ENCODE measurements around the gene TPMT.

TPMT gene

GRCh38 chr6:18119236-18119635, 35.6 kb downstream of the TPMT start:
- Histone ChIP-seq H3K27me3 (replicated peaks; ENCODE audit: control insufficient read depth, insufficient read depth, low read length, poor library complexity, severe bottlenecking) (no peaks in the 10 kb centered on the region), H3K4me1 (ENCODE audit: control insufficient read depth, insufficient read depth, low read length, poor library complexity, severe bottlenecking) (peaks cover 3% of the 10 kb centered on the region), H3K36me3 (ENCODE audit: control insufficient read depth, insufficient read depth, low read length) (no peaks in the 10 kb centered on the region), H3K27ac (ENCODE audit: insufficient read depth, low read length, poor library complexity, severe bottlenecking) (no peak overlapping the region), H3K4me3 (ENCODE audit: insufficient read depth, low read depth, low read length, poor library complexity, severe bottlenecking) (no peak overlapping the region), H3K9me3 (ENCODE audit: control insufficient read depth, low read length) (no peaks in the 10 kb centered on the region)
- DNase-seq = no peak

GRCh38 chr6:18118330-18118729, 36.5 kb downstream of the TPMT start:
- H3K27ac ChIP-seq (ENCODE audit: insufficient read depth, low read length, poor library complexity, severe bottlenecking) = no peak overlapping the region
- no peaks in the 10 kb centered on the region for H3K9me3 ChIP-seq (ENCODE audit: control insufficient read depth, low read length)

GRCh38 chr6:18117136-18117535, 37.7 kb downstream of the TPMT start:
- Histone ChIP-seq H3K4me1 (ENCODE audit: control insufficient read depth, insufficient read depth, low read length, poor library complexity, severe bottlenecking) (peaks cover 3% of the 10 kb centered on the region), H3K27ac (ENCODE audit: insufficient read depth, low read length, poor library complexity, severe bottlenecking) (no peak overlapping the region), H3K27me3 (replicated peaks; ENCODE audit: control insufficient read depth, insufficient read depth, low read length, poor library complexity, severe bottlenecking) (no peaks in the 10 kb centered on the region), H3K4me3 (ENCODE audit: insufficient read depth, low read depth, low read length, poor library complexity, severe bottlenecking) (no peak overlapping the region), H3K36me3 (ENCODE audit: control insufficient read depth, insufficient read depth, low read length) (no peaks in the 10 kb centered on the region), H3K9me3 (ENCODE audit: control insufficient read depth, low read length) (no peaks in the 10 kb centered on the region)
- no peak for DNase-seq

More at GRCh38 chr6:18118330-18118729, 36.5 kb downstream of the TPMT start:
- H3K4me3 ChIP-seq (ENCODE audit: insufficient read depth, low read depth, low read length, poor library complexity, severe bottlenecking) = no peak overlapping the region
- DNase-seq = no peak
- peaks cover 3% of the 10 kb centered on the region for H3K4me1 ChIP-seq (ENCODE audit: control insufficient read depth, insufficient read depth, low read length, poor library complexity, severe bottlenecking)
- no peaks in the 10 kb centered on the region for H3K36me3 ChIP-seq (ENCODE audit: control insufficient read depth, insufficient read depth, low read length)
- H3K27me3 ChIP-seq (replicated peaks; ENCODE audit: control insufficient read depth, insufficient read depth, low read length, poor library complexity, severe bottlenecking) = no peaks in the 10 kb centered on the region

DNA sequence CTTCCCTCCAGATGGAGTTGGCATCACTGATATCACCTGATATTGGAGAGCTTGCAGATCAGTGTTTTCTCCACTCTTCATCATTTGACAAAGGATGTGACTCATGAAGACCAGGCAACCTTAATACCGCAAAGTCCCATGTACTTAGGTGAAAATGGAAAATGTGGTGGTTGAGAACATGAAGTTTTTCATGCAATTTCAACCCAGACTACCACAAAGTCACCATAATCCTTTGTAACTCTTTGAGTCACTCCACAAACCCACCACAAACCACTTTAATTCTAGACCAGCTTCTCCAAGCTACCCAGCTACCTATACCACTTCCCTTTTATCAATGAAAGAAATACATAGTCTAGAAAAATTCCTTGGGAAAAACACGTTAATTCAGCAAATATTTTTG, 39.5 kb downstream of the TPMT start:
- H3K27ac ChIP-seq (ENCODE audit: insufficient read depth, low read length, poor library complexity, severe bottlenecking) = no peak overlapping the region
- no peaks in the 10 kb centered on the region for H3K36me3 ChIP-seq (ENCODE audit: control insufficient read depth, insufficient read depth, low read length)
- no peak overlapping the region for H3K4me3 ChIP-seq (ENCODE audit: insufficient read depth, low read depth, low read length, poor library complexity, severe bottlenecking)
- H3K4me1 ChIP-seq (ENCODE audit: control insufficient read depth, insufficient read depth, low read length, poor library complexity, severe bottlenecking) = no peaks in the 10 kb centered on the region
- no peak for DNase-seq
- no peaks in the 10 kb centered on the region for H3K9me3 ChIP-seq (ENCODE audit: control insufficient read depth, low read length)
- no peaks in the 10 kb centered on the region for H3K27me3 ChIP-seq (replicated peaks; ENCODE audit: control insufficient read depth, insufficient read depth, low read length, poor library complexity, severe bottlenecking)

- Histone ChIP-seq H3K4me3 (ENCODE audit: insufficient read depth, low read depth, low read length, poor library complexity, severe bottlenecking) (no peak overlapping the region), H3K36me3 (ENCODE audit: control insufficient read depth, insufficient read depth, low read length) (no peaks in the 10 kb centered on the region), H3K27me3 (replicated peaks; ENCODE audit: control insufficient read depth, insufficient read depth, low read length, poor library complexity, severe bottlenecking) (no peaks in the 10 kb centered on the region), H3K4me1 (ENCODE audit: control insufficient read depth, insufficient read depth, low read length, poor library complexity, severe bottlenecking) (no peaks in the 10 kb centered on the region), H3K9me3 (ENCODE audit: control insufficient read depth, low read length) (peaks cover 4% of the 10 kb centered on the region), H3K27ac (ENCODE audit: insufficient read depth, low read length, poor library complexity, severe bottlenecking) (no peak overlapping the region)
- no peak for DNase-seq
Measured at GRCh38 chr6:18110162-18110561, 44.7 kb downstream of the TPMT start.

- peaks cover 4% of the 10 kb centered on the region for H3K9me3 ChIP-seq (ENCODE audit: control insufficient read depth, low read length)
- no peak overlapping the region for H3K27ac ChIP-seq (ENCODE audit: insufficient read depth, low read length, poor library complexity, severe bottlenecking)
- H3K36me3 ChIP-seq (ENCODE audit: control insufficient read depth, insufficient read depth, low read length) = no peaks in the 10 kb centered on the region
- H3K27me3 ChIP-seq (replicated peaks; ENCODE audit: control insufficient read depth, insufficient read depth, low read length, poor library complexity, severe bottlenecking) = no peaks in the 10 kb centered on the region
- no peak overlapping the region for H3K4me3 ChIP-seq (ENCODE audit: insufficient read depth, low read depth, low read length, poor library complexity, severe bottlenecking)
- DNase-seq = no peak
- H3K4me1 ChIP-seq (ENCODE audit: control insufficient read depth, insufficient read depth, low read length, poor library complexity, severe bottlenecking) = no peaks in the 10 kb centered on the region
Measured at GRCh38 chr6:18107061-18107460, 47.8 kb downstream of the TPMT start.

DNA sequence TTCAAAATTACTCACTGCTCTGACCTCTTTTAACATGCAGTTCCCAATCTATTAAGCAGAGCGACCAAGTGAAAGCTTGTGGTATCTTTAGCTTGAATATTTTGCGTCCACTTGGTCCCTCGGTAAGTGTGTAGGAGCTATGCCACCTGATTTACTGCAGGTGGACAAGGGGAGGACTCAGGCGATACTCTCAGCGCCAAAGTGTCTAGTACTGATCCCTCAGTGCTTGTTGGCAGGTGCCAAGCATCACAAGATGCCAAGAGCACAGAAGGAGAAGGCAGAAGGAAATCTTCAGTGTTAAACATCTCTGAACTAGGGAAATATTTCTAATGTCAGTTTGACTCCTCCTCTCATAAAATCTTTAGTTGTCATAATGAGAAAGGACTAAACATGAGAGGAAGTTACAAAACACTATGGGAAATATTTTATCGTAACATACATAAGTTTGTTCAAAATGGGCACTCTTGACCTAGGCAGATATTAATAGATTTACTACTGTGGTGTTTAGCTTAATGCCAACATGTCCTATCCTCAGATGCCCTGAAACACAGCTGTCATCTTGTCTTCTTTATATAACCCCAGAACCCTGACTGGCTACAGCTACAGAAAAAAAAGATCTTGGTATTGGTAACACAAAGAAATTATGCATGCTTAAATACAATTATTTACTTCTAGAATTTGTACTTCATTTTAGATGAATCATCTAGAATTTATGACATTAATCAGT, 51.9 kb downstream of the TPMT start:
- Histone ChIP-seq H3K27me3 (replicated peaks; ENCODE audit: control insufficient read depth, insufficient read depth, low read length, poor library complexity, severe bottlenecking) (no peaks in the 10 kb centered on the region), H3K4me3 (ENCODE audit: insufficient read depth, low read depth, low read length, poor library complexity, severe bottlenecking) (no peak overlapping the region), H3K36me3 (ENCODE audit: control insufficient read depth, insufficient read depth, low read length) (no peaks in the 10 kb centered on the region), H3K27ac (ENCODE audit: insufficient read depth, low read length, poor library complexity, severe bottlenecking) (no peak overlapping the region), H3K9me3 (ENCODE audit: control insufficient read depth, low read length) (peaks cover 4% of the 10 kb centered on the region), H3K4me1 (ENCODE audit: control insufficient read depth, insufficient read depth, low read length, poor library complexity, severe bottlenecking) (no peaks in the 10 kb centered on the region)
- no peak for DNase-seq

DNA sequence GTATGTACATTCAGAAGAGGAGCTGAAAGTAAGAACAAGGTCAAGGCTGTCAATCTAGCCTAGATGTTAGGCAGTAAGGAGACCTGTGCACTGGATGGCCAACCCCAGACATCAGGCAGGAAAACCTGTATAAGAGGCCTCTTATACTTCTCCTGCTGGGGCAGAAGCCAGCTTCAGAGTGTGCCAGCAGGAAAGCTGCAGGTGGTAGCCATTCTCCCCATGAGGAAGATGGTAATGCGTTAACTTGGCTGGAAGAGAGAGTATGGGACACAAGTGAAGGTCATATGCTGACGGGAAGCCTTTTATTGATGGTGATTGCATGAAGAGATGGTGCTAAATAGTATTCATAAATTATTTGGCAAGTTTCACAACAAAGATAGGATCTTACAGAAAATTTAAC, 53.0 kb downstream of the TPMT start:
- Histone ChIP-seq H3K4me3 (ENCODE audit: insufficient read depth, low read depth, low read length, poor library complexity, severe bottlenecking) (no peak overlapping the region), H3K9me3 (ENCODE audit: control insufficient read depth, low read length) (no peaks in the 10 kb centered on the region), H3K27ac (ENCODE audit: insufficient read depth, low read length, poor library complexity, severe bottlenecking) (no peak overlapping the region), H3K4me1 (ENCODE audit: control insufficient read depth, insufficient read depth, low read length, poor library complexity, severe bottlenecking) (no peaks in the 10 kb centered on the region), H3K27me3 (replicated peaks; ENCODE audit: control insufficient read depth, insufficient read depth, low read length, poor library complexity, severe bottlenecking) (no peaks in the 10 kb centered on the region), H3K36me3 (ENCODE audit: control insufficient read depth, insufficient read depth, low read length) (no peaks in the 10 kb centered on the region)
- no peak for DNase-seq

DNA sequence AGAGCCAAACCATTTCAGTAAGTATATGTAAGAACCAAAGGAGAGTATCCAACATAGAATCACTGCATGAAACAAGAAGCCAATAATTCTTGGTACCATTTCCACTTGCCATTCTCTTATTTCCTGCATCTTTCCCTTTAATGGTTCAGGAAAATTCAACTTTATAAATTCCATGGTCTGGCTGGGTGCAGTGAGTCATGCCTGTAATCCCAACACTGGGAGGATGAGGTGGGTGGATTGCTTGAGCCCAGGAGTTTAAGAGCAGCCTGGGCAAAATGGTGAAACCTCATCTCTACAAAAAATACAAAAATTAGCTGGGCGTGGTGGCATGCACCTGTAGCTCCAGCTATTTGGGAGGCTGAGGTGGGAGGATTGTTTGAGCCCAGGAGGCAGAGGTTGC, 53.6 kb downstream of the TPMT start:
- Histone ChIP-seq H3K4me1 (ENCODE audit: control insufficient read depth, insufficient read depth, low read length, poor library complexity, severe bottlenecking) (no peaks in the 10 kb centered on the region), H3K36me3 (ENCODE audit: control insufficient read depth, insufficient read depth, low read length) (no peaks in the 10 kb centered on the region), H3K27ac (ENCODE audit: insufficient read depth, low read length, poor library complexity, severe bottlenecking) (no peak overlapping the region), H3K9me3 (ENCODE audit: control insufficient read depth, low read length) (no peaks in the 10 kb centered on the region), H3K27me3 (replicated peaks; ENCODE audit: control insufficient read depth, insufficient read depth, low read length, poor library complexity, severe bottlenecking) (no peaks in the 10 kb centered on the region), H3K4me3 (ENCODE audit: insufficient read depth, low read depth, low read length, poor library complexity, severe bottlenecking) (no peak overlapping the region)
- DNase-seq = no peak

DNA sequence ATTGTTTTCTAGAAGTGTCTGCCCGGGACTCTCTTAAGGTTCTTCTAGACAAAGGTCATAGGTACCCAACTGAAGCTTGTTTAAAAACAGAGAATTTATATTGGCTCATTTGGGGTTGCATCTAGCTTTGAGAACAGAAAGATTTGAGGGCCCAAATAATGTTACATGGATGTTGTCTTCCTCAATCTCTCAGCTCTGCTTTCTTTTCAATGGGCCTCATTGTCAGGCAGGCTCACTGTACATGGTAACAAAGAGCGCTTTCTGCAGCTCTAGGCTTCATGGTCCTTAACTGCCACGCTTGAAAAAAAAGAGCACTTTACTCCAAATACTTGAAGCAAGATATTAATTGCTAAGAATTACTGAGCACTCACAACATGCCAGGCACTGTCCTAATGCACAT, 54.6 kb downstream of the TPMT start:
- H3K27me3 ChIP-seq (replicated peaks; ENCODE audit: control insufficient read depth, insufficient read depth, low read length, poor library complexity, severe bottlenecking) = no peaks in the 10 kb centered on the region
- H3K9me3 ChIP-seq (ENCODE audit: control insufficient read depth, low read length) = no peaks in the 10 kb centered on the region
- H3K4me1 ChIP-seq (ENCODE audit: control insufficient read depth, insufficient read depth, low read length, poor library complexity, severe bottlenecking) = no peaks in the 10 kb centered on the region
- H3K36me3 ChIP-seq (ENCODE audit: control insufficient read depth, insufficient read depth, low read length) = no peaks in the 10 kb centered on the region
- no peak overlapping the region for H3K4me3 ChIP-seq (ENCODE audit: insufficient read depth, low read depth, low read length, poor library complexity, severe bottlenecking)
- DNase-seq = no peak
- H3K27ac ChIP-seq (ENCODE audit: insufficient read depth, low read length, poor library complexity, severe bottlenecking) = no peak overlapping the region
